GM18907 (cell line): ENCODE measurements around the gene ZNF469.

Experiments
- ATAC-seq: cut with Tn5 transposase; IDR thresholded peaks from one replicate; pipeline ENCODE4 v1.9.1; 2021; ENCODE audit warnings: mild to moderate bottlenecking, moderate library complexity; ENCODE audit not compliant: unreplicated experiment

The ZNF469 gene

DNA sequence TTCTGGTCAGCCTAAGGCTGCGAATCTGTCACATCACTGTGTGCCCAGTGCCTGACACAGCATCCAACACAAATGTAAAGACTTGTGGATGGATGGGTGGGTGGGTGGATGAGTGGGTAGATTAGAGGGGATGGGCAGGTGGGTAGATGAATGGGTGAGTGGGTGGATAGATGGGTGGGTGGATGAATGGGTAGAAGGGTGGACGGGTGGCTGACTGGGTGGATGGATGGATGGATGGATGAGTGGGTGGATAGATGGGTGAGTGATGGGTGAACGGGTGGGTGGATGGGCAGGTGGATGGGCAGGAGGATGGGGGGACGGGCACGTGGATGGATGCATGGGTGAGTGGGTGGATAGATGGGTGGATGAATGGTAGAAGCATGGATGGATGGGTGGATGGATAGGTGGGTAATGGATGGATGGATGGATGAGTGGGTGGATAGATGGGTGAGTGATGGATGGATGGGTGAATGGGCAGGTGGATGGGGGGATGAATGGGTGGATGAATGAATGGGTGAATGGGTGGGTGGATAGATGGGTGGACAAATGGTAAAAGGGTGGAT is 39.2 kb downstream of the ZNF469 start:
- ATAC-seq, result no peak

DNA sequence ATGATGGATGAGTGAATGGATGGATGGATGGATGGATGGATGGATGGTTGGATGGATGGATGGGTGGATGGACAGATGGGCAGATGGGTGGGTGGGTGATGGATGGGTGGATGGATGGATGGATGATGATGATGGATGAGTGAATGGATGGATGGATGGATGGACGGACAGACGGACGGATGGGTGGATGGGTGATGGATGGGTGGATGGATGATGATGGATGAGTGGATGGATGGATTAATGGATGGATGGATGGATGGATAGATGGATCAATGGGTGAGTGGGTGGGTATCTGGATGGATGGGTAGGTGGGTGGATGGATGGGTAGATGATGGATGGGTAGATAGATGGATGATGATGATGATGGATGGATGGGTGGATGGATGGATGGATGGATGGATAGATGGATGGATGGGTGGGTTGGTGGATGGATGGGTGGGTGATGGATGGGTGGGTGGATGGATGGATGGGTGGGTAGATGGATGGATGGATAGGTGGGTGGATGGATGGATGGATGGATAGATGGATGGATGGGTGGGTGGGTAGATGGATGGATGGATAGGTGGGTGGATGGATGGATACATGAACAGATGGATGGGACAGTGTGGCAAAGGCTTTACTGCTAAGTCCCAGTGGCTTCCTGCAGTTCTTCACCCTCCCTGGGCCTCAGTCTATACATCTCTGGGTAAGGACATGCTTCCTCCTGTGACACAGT is 40.1 kb downstream of the ZNF469 start:
- ATAC-seq, result no peak

DNA sequence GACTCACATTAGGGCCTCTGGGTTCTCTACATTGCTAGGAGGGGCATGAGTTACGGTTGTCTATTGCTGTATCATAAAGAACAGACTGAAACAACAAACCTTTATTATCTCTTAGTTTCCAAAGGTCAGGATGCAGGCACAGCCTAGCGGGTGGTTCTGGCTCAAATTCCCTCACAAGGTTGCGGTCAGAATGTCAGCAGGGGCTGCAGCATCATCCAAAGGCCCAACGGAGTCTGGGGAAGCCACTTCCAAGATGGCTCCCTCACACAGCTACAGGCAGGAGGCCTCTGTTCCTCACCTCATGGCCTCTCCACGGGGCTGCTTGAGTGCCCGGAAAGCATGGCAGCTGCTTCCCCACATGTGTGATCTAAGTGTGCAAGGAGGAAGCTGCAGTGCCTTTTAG is 40.7 kb downstream of the ZNF469 start:
- no peak for ATAC-seq

DNA sequence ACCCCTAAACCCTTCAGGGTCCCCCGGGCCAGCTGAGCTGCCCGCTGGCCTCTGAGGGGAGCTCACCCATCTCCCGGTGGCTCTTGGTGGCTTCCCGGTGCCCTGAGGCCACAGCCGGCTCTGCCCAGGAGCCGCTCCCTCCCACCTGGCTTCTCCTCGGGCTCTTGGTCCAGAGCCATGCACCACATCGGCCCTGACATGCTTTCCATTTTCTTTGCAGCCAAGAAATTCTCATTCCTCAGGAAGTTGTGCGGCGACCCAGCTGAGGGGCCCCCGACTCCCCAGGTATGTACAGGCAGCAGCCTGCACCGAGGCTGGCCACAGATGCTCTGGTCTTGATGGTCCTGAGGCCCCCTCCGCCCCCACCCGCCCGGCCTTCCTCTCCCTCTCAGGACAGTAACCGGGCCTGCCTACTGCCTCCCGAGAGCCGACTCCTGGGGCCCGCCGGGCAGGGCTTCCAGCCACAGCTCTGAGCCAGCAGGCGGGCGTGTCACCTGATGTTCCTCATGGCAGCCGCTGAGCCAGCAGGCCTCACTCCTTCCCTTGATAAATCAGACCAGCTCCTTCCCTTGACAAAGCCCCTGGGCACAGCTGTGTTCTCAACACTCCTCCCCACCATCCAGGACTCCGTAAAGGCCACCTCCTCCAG is 42.0 kb downstream of the ZNF469 start:
- ATAC-seq, result no peak

DNA sequence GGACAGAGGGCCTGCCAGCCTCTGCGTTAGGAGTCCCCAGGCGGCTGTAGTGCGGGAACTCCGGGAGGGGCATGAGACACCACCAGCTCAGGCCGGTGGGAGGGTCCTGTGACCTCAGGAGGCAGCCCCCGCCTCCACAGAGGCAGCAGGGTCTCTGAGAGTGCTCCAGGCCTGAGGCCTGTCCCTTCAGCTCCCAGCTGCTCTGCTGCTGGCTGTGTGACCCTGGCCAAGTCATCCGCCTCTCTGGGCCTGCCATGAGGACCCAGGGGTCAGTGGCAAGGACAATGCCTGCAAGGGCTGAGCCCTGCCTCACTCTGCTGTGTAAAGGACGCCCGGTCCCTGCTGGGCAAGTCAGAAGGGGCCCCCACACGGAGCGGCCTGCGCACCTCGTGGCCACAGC is 43.3 kb downstream of the ZNF469 start:
- ATAC-seq, result no peak

DNA sequence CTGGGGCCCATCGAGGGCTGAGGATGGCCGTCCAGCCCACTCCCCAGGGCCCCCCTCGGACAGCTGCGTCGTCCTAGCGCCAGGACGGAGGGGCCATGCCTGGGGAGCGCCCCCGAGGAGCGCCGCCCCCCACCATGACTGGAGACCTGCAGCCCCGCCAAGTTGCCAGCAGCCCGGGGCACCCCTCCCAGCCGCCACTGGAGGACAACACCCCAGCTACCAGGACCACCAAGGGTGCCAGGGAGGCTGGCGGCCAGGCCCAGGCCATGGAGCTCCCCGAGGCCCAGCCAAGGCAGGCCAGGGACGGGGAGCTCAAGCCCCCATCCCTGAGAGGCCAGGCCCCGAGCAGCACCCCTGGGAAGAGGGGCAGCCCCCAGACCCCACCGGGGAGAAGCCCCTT is 44.6 kb downstream of the ZNF469 start:
- no peak for ATAC-seq

DNA sequence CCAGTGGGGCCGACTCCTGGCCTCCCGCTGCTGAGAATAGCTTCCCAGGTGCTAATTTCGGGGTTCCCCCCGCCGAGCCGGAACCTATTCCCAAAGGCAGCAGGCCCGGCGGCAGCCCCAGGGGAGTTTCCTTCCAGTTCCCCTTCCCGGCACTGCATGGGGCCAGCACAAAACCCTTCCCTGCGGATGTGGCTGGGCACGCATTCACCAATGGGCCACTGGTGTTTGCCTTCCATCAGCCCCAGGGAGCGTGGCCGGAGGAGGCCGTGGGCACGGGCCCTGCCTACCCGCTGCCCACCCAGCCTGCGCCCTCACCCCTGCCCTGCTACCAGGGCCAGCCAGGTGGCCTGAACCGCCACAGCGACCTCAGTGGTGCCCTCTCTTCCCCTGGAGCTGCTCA is 45.4 kb downstream of the ZNF469 start:
- ATAC-seq, result no peak

DNA sequence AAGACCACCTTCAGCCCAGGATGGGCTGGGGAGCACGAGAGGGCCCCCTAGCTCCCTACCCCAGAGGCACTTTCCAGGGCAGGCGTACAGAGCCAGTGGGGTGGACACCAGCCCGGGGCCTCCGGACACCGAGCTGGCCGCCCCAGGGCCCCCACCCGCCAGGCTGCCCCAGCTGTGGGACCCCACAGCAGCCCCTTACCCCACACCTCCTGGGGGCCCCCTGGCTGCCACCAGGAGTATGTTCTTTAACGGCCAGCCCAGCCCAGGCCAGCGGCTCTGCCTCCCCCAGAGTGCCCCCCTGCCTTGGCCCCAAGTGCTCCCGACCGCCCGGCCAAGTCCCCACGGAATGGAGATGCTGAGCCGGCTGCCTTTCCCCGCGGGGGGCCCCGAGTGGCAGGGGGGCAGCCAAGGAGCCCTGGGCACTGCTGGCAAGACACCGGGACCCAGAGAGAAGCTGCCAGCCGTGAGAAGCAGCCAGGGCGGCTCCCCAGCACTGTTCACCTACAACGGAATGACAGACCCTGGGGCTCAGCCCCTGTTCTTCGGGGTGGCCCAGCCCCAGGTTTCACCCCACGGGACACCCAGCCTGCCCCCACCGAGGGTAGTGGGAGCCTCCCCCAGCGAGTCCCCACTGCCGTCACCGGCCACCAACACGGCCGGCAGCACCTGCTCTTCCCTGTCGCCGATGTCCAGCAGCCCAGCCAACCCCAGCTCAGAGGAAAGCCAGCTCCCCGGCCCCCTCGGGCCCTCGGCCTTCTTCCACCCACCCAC is 46.0 kb downstream of the ZNF469 start:
- ATAC-seq, result no peak

DNA sequence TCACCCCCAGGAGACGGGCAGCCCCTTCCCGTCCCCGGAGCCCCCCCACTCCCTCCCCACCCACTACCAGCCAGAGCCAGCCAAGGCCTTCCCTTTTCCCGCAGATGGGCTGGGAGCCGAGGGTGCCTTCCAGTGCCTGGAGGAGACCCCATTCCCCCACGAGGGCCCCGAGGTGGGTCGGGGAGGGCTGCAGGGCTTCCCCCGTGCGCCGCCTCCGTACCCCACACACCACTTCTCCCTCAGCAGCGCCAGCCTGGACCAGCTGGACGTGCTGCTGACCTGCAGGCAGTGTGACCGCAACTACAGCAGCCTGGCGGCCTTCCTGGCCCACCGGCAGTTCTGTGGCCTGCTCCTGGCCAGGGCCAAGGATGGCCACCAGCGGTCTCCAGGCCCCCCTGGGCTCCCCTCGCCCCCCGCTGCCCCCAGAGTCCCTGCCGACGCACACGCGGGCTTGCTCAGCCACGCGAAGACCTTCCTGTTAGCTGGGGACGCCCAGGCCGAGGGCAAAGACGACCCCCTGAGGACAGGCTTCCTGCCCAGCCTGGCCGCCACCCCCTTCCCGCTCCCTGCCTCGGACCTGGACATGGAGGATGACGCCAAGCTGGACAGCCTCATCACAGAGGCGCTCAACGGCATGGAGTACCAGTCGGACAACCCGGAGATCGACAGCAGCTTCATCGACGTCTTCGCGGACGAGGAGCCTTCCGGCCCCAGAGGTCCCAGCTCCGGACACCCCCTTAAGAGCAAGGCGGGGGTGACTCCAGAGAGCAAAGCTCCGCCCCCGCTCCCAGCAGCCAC is 46.8 kb downstream of the ZNF469 start:
- ATAC-seq, result no peak

DNA sequence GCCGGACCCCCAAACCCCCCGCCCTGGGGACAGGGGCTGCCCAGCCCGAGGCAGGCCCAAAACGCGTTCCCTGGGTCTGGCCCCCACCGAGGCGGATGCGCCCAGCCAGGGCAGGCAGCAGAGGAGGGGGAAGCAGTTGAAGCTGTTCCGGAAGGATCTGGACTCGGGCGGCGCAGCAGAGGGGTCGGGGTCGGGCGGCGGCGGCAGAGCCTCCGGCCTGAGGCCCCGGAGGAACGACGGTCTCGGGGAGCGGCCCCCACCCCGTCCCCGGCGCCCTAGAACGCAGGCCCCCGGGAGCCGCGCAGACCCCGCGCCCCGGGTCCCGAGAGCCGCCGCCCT is 47.4 kb downstream of the ZNF469 start:
- no peak for ATAC-seq

DNA sequence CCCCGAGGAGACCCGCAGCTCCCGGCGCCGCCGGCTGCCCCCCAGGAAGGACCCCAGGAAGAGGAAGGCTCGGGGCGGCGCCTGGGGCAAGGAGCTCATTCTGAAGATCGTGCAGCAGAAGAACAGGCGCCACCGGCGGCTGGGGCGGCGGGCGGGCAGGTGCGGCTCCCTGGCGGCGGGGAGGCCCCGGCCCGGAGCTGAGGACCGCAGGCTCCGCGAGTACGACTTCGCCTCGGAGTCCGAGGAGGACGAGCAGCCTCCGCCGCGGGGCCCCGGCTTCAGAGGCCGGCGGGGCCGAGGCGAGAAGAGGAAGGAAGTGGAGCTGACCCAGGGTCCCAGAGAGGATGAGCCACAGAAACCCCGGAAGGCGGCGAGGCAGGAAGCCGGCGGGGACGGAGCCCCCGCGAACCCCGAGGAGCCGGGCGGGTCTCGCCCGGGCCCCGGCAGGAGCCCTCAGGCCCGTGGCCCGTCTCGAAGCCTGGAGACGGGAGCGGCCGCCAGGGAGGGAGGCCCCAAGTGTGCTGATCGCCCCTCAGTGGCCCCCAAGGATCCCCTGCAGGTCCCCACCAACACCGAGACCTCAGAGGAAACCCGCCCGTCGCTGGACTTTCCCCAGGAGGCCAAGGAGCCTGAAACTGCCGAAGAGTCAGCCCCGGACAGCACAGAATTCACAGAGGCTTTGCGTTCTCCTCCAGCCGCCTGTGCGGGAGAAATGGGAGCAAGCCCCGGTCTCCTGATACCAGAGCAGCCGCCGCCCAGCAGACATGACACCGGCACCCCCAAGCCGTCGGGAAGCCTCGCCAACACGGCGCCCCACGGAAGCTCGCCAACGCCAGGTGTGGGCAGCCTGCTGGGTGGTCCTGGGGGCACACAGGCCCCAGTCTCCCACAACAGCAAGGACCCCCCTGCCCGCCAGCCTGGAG is 48.0 kb downstream of the ZNF469 start:
- ATAC-seq, result no peak

DNA sequence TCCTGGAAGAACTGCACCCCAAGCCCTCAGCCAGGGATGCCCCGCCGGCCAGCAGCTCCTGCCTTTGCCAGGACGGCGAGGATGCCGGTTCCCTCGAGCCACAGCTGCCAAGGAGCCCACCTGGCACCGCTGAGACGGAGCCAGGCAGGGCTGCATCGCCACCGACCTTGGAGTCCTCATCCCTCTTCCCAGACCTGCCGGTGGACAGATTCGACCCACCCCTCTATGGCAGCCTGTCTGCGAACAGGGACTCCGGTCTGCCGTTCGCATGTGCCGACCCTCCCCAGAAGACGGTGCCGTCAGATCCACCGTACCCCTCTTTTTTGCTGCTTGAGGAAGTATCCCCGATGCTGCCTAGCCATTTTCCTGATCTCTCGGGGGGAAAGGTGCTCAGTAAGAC is 48.9 kb downstream of the ZNF469 start:
- ATAC-seq, result no peak

DNA sequence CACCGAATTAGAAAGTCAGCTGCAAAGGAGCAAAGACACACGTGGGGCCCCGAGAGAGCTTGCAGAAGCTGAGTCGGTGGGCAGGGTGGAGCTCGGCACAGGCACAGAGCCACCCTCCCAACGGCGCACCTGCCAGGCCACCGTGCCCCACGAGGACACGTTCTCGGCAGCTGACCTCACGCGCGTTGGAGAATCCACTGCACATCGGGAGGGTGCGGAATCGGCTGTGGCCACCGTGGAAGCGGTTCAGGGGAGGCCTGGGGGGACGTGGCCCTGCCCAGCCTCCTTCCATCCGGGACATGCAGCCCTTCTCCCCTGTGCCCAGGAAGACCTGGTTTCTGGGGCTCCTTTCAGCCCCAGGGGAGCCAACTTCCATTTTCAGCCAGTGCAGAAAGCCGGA is 49.4 kb downstream of the ZNF469 start:
- no peak for ATAC-seq
